GM23338 (cell line): ENCODE results near the gene PLD6.

ENCODE experiments used
- EZH2 ChIP-seq: fragments of 200-600 bp; sonication (generic); IDR thresholded peaks from one replicate; pipeline ENCODE4 v1.8.0; 2017; ENCODE audit warnings: antibody characterized with exemption, mild to moderate bottlenecking, low read depth; ENCODE audit not compliant: unreplicated experiment
- EZH2phosphoT487 ChIP-seq: fragments of 200-600 bp; sonication (generic); IDR thresholded peaks from one replicate; pipeline ENCODE4 v1.8.1; 2018; ENCODE audit warnings: antibody characterized with exemption; ENCODE audit not compliant: unreplicated experiment
- POLR2AphosphoS5 ChIP-seq: IDR thresholded peaks from 2 replicates; pipeline ENCODE4 v1.6.1; 2016; ENCODE audit warnings: antibody characterized with exemption, low read depth

- TF ChIP-seq EZH2phosphoT487 (no peak), POLR2AphosphoS5 (no peak), EZH2 (no peak)
Observed at GRCh38 chr17:17206913-17207335, 791 bp upstream of the PLD6 start.
